Measurements from ENCODE around the gene ENC1. TPM values are rescaled to one million over a fixed set of nuclear protein-coding genes. Genes with fewer than 3 reads are reported as not detected.

Gene ENC1
- total RNA-seq, 4 donors from 2014 or later: 6.4 to 19.4 (median 13.0) TPM

GRCh38 chr5:74594137-74595040 is 46.1 kb downstream of the ENC1 start:
- DNase-seq (ENCODE audit: low spot score in 2 of 2): no peak
- Histone ChIP-seq H3K36me3 (no peaks in the 10 kb centered on the region), H3K4me1 (no peaks in the 10 kb centered on the region), H3K9me3 (no peaks in the 10 kb centered on the region), H3K27ac (no peak overlapping the region), H3K27me3 (no peaks in the 10 kb centered on the region), H3K4me3 (no peak overlapping the region)
- no peak for TF ChIP-seq CTCF (IDR thresholded peaks at IDR 0.05)
- no peak for TF ChIP-seq EP300 (IDR thresholded peaks at IDR 0.05)
- WGBS: 78% methylated on average over 6 of the region's 6 CpGs

DNA sequence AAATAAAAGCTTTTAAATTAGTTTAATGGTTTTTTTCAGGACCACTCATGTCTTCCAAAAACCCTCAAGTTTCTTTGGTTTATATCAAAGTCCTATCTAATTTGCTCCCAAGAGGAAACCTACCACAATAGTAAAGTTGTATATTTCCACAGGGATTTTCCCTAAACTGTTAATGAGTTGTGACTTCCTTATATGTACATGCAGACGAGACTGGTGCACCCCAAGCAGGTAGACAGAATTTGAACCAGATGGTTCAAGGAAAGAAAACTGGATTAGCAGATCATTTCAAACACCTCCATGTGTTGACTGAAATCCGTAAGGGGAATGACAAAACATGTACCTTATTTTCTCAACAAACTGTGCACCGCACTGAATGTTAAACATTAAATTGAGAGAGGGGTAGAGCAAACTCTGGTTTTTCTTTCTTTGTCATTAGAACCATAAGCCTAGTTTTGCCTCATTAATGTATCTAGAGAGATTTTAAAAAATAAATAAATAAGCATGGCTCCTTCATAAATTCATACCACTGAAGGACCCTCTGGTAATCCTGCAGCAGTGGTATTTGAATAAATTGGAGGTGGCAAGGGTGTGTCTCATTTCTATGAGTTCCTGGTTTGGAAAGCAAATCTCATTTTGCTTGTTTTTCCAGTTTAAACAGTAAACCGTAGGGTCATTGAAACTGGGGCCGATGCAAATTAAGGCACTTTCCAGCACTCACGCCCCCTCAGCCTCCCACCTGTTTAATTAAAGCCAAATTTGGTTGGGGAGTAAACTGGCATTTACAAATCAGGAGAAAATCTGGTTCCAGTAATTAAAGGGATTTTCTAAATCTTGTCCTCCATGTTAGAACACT is 51.1 kb downstream of the ENC1 start:
- H3K4me3 ChIP-seq: no peak overlapping the region
- H3K9me3 ChIP-seq: no peaks in the 10 kb centered on the region
- no peak for DNase-seq (ENCODE audit: low spot score in 2 of 2)
- no peaks in the 10 kb centered on the region for H3K4me1 ChIP-seq
- TF ChIP-seq POLR2A (IDR thresholded peaks at IDR 0.05): no peak
- no peak for TF ChIP-seq POLR2AphosphoS5 (IDR thresholded peaks at IDR 0.05)
- no peak for TF ChIP-seq CTCF (IDR thresholded peaks at IDR 0.05)
- TF ChIP-seq EP300 (IDR thresholded peaks at IDR 0.05): no peak
- no peaks in the 10 kb centered on the region for H3K27me3 ChIP-seq
- WGBS: 75% methylated on average over 6 of the region's 6 CpGs
- no peak overlapping the region for H3K27ac ChIP-seq
- H3K36me3 ChIP-seq: no peaks in the 10 kb centered on the region

GRCh38 chr5:74588415-74588814 is 52.1 kb downstream of the ENC1 start:
- H3K4me3 ChIP-seq: no peak overlapping the region
- DNase-seq (ENCODE audit: low spot score in 2 of 2): no peak
- no peaks in the 10 kb centered on the region for H3K27me3 ChIP-seq
- H3K36me3 ChIP-seq: no peaks in the 10 kb centered on the region
- no peak overlapping the region for H3K27ac ChIP-seq
- H3K4me1 ChIP-seq: no peaks in the 10 kb centered on the region
- H3K9me3 ChIP-seq: no peaks in the 10 kb centered on the region
- 94% methylated on average over 3 of the region's 3 CpGs for WGBS
- no peak for TF ChIP-seq CTCF (IDR thresholded peaks at IDR 0.05)
- no peak for TF ChIP-seq EP300 (IDR thresholded peaks at IDR 0.05)
- no peak for TF ChIP-seq POLR2A (IDR thresholded peaks at IDR 0.05)
- TF ChIP-seq POLR2AphosphoS5 (IDR thresholded peaks at IDR 0.05): no peak

DNA sequence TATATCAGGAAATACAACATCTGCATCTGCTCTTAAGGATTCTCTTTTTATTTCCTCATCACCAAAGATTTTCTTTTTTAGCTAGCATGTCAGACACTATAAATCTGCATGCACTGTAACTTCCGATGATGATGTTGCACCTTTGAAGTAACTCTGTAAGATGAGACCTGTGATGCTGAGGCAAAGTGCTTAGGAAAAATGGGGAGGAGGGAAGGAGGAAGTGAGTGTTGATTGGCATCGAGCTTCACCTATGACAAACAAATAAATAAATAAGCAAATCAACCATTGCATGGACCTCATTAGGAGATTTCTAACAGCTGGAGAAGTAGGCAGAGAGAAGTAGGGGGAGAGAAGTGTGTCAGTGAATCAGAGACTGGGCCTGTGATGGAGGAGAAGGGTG is 52.6 kb downstream of the ENC1 start:
- WGBS: 75% methylated on average over 2 of the region's 2 CpGs

More for the DNA sequence above, 52.6 kb downstream of the ENC1 start:
- no peak overlapping the region for H3K27ac ChIP-seq
- no peaks in the 10 kb centered on the region for H3K27me3 ChIP-seq
- H3K4me3 ChIP-seq: no peak overlapping the region
- no peaks in the 10 kb centered on the region for H3K36me3 ChIP-seq
- TF ChIP-seq POLR2AphosphoS5 (IDR thresholded peaks at IDR 0.05) (no peak), EP300 (IDR thresholded peaks at IDR 0.05) (no peak), POLR2A (IDR thresholded peaks at IDR 0.05) (no peak), CTCF (IDR thresholded peaks at IDR 0.05) (no peak)
- H3K9me3 ChIP-seq: no peaks in the 10 kb centered on the region
- H3K4me1 ChIP-seq: no peaks in the 10 kb centered on the region
- no peak for DNase-seq (ENCODE audit: low spot score in 2 of 2)

Data from suprapubic skin (tissue), 4 donors.